ENCODE results near the gene EFHD1.
"Not testable (repeated sequence)": the region's sequence is repeated elsewhere in the genome, so short reads cannot be mapped to it uniquely, and the experiment has no call there.

EFHD1 gene

DNA sequence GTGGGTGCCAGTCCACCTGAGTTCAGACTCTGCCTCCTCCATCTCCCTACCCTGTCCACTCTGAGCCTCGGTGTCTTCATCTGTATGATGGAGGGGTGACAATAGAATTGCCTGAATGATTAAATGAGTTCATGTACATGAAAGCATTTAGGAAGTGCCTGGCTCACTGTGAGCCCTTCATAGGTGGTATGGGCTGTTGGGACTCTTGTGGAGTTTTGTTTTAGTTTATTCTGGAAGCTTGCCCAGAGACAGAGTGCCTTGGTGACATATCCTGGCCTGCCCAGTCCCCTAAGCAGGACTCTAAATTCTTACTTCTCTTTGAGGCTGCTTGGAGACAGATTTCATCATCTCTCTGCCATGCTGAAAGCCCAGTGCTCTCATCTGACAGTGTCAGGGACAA lies 39.2 kb downstream of the EFHD1 start:
- TF ChIP-seq, protein P1, sequence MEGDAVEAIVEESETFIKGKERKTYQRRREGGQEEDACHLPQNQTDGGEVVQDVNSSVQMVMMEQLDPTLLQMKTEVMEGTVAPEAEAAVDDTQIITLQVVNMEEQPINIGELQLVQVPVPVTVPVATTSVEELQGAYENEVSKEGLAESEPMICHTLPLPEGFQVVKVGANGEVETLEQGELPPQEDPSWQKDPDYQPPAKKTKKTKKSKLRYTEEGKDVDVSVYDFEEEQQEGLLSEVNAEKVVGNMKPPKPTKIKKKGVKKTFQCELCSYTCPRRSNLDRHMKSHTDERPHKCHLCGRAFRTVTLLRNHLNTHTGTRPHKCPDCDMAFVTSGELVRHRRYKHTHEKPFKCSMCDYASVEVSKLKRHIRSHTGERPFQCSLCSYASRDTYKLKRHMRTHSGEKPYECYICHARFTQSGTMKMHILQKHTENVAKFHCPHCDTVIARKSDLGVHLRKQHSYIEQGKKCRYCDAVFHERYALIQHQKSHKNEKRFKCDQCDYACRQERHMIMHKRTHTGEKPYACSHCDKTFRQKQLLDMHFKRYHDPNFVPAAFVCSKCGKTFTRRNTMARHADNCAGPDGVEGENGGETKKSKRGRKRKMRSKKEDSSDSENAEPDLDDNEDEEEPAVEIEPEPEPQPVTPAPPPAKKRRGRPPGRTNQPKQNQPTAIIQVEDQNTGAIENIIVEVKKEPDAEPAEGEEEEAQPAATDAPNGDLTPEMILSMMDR (IDR thresholded peaks at IDR 0.05; ENCODE audit: control insufficient read depth, insufficient read depth, low read depth, low read length, missing control alignments): no peak
- no peak overlapping the region for H3K4me3 ChIP-seq (ENCODE audit: control insufficient read depth, low read depth, low read length)
- no peak for DNase-seq (ENCODE audit: low read depth)

DNA sequence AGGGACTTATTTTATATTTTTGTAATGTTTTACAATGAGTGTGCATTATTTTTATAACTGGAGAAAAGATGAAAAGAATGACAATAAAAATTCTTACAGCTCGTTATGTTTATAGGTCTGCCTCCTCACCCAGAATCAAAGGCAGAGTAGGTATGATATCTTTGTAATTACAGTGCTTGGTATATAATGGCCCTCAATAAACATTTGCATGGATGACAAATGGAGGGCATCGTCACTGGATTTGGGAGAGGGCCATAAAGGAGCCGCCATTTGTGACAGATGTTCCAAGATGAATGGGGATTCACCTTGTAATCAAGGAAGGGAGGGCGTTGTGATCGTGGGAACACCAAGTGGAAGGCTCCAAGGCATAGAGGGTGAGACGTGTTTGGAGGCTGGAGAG lies 41.1 kb downstream of the EFHD1 start:
- DNase-seq (ENCODE audit: low read depth): no peak
- TF ChIP-seq, protein P1 (IDR thresholded peaks at IDR 0.05; ENCODE audit: control insufficient read depth, insufficient read depth, low read depth, low read length, missing control alignments): no peak
- no peak overlapping the region for H3K4me3 ChIP-seq (ENCODE audit: control insufficient read depth, low read depth, low read length)

DNA sequence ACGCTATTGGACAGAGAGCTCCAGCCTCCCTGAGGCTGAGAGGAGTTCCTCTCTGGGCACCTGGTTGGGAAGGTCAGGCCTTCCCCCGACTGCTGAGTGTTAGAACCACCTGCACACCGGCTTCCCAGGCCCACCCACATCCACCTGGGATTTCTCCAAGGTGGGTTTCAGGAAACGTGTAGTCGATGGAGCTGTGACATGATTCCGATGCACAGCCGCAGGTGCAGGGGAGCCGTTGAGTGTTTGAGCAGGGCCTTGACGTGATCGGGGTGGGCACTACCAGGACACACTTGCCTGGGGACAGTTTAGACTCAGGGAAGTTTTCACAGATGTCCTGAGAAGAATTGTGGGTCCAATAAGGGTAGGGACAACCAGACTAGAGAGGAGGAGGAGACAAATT lies 42.0 kb downstream of the EFHD1 start:
- no peak for DNase-seq (ENCODE audit: low read depth)
- no peak overlapping the region for H3K4me3 ChIP-seq (ENCODE audit: control insufficient read depth, low read depth, low read length)
- TF ChIP-seq, protein P1 (IDR thresholded peaks at IDR 0.05; ENCODE audit: control insufficient read depth, insufficient read depth, low read depth, low read length, missing control alignments): no peak

DNA sequence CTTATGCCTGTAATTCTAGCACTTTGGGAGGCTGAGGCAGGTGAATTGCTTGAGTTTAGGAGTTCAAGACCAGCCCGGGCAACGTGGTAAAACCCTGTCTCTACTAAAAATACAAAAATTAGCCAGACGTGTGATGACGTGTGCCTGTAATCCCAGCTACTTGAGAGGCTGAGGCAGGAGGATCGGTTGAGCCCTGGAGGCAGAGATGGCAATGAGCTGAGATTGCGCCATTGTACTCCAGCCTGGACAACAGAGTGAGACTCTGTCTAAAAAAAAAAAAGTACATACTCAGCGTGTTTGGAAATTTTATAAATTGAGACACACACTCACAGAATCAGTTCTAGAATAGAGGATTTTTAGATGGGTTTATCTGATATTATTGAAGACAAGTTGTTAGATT lies 46.6 kb downstream of the EFHD1 start:
- no peak overlapping the region for H3K4me3 ChIP-seq (ENCODE audit: control insufficient read depth, low read depth, low read length)
- TF ChIP-seq, protein P1 (IDR thresholded peaks at IDR 0.05; ENCODE audit: control insufficient read depth, insufficient read depth, low read depth, low read length, missing control alignments): no peak
- DNase-seq (ENCODE audit: low read depth): no peak

DNA sequence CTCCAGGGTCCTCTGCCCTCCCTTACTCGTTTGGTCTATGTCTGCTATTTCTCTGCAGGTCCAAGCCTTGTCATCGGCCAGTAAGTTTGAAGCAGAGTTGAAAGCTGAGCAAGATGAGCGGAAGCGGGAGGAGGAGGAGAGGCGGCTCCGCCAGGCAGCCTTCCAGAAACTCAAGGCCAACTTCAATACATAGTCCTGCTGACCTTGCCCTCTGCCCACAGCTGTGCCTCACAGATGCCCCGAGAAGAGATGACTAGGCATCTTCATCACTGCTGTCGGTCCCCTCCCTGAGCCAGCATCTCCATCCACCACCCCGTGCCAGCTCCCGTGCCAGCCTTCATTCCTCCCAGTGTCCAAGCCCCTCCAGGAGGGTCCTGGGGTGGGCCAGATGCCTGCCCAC lies 48.1 kb downstream of the EFHD1 start:
- DNase-seq (ENCODE audit: low read depth): no peak
- TF ChIP-seq, protein P1 (IDR thresholded peaks at IDR 0.05; ENCODE audit: control insufficient read depth, insufficient read depth, low read depth, low read length, missing control alignments): no peak
- no peak overlapping the region for H3K4me3 ChIP-seq (ENCODE audit: control insufficient read depth, low read depth, low read length)

DNA sequence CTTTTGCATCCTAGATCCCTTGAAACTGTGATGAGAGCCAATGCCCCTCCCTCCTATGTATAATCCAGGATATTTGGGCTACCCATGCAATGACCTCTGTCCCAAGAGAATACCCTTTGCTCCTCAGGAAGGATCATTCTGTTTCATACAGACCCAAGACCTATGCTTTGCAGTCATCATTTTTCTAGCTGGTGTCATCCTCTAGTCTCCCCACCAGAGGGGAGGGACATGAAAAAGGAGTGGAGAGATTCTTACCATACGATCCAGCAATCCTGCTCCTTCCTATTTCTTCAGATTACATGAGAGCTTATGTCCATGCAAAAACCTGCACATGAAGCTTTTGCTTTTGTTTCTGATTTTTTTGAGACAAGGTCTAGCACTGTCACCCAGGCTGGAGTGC lies 50.0 kb downstream of the EFHD1 start:
- TF ChIP-seq, protein P1 (IDR thresholded peaks at IDR 0.05; ENCODE audit: control insufficient read depth, insufficient read depth, low read depth, low read length, missing control alignments): no peak
- no peak for DNase-seq (ENCODE audit: low read depth)
- no peak overlapping the region for H3K4me3 ChIP-seq (ENCODE audit: control insufficient read depth, low read depth, low read length)

DNA sequence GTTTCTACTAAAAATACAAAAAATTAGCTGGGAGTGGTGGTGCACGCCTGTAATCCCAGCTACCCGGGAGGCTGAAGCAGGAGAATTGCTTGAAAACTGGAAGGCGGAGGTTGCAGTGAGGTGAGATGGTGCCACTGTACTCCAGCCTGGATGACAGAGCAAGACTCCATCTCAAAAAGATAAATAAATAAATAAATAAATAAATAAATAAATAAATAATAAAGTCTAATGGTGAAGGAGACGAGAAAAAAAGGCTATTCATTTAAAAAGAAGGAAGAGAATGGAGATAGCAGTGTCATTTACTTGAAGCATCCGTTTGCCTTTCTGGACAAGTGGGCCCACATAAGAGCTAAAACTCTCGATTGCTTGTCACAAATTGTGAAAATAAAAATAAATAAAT lies 52.0 kb downstream of the EFHD1 start:
- not testable (repeated sequence) for H3K4me3 ChIP-seq (ENCODE audit: control insufficient read depth, low read depth, low read length)

More for the DNA sequence above, 52.0 kb downstream of the EFHD1 start:
- DNase-seq (ENCODE audit: low read depth): not testable (repeated sequence)
